ENCODE results near the gene IL2RA. TPM values are rescaled to one million over a fixed set of nuclear protein-coding genes. Genes with fewer than 3 reads are reported as not detected.

The IL2RA gene
- total RNA-seq, 1 experiment from 2014 or later = 0.59 TPM

DNA sequence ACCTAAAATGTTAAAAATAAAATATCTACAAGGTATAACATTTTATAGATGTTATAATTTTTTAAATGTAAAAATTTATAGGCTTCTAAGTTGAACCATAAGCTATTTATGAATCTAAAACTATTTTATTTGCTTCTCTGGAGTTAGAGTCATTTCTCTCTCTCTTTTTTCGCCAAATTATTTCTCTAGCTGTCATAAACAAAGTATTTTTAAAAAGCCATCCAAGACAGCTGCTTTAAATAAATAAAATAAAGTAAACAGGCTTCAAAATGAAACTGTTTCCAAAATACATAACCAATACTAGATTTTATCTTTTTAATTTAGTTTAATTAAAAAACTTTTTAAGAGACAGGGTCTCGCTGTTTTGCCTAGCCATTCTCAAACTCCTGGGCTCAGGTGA lies 72.4 kb downstream of the IL2RA start:
- ATAC-seq = no peak
- ChIA-PET CTCF (no interaction called here), POLR2A (no interaction called here), RAD21 (ENCODE audit: low non-redundant PET in 1 of 2, low total read pairs in 2 of 2, uncharacterized antibody in 2 of 2, unreplicated experiment in 2 of 2) (no interaction called here)
- no peak overlapping the region for H2AFZ ChIP-seq (ENCODE audit: low read depth, low read length, poor library complexity, severe bottlenecking)
- TF ChIP-seq TCF7L2 (IDR thresholded peaks at IDR 0.05; ENCODE audit: borderline replicate concordance, extremely low read depth, insufficient read depth, insufficient read length) = no peak
- TF ChIP-seq, protein P1, sequence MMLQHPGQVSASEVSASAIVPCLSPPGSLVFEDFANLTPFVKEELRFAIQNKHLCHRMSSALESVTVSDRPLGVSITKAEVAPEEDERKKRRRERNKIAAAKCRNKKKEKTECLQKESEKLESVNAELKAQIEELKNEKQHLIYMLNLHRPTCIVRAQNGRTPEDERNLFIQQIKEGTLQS (IDR thresholded peaks at IDR 0.05) = no peak
- no peak for TF ChIP-seq SIN3A (IDR thresholded peaks at IDR 0.05; ENCODE audit: low read depth)
- no peak for TF ChIP-seq CBX3 (IDR thresholded peaks at IDR 0.05; ENCODE audit: low read depth)
- TF ChIP-seq JUND (IDR thresholded peaks at IDR 0.05) = no peak
- TF ChIP-seq ZFX (IDR thresholded peaks at IDR 0.05) = no peak
- no peak for TF ChIP-seq RAD21 (IDR thresholded peaks at IDR 0.05; ENCODE audit: low read depth)
- TF ChIP-seq FOSL1 (IDR thresholded peaks at IDR 0.05; ENCODE audit: low read depth) = no peak
- TF ChIP-seq YY1 (IDR thresholded peaks at IDR 0.05; ENCODE audit: extremely low read depth, insufficient replicate concordance, low read depth, low read length) = no peak
- no peak for TF ChIP-seq ZNF274 (IDR thresholded peaks at IDR 0.05; ENCODE audit: low read depth, low read length)
- no peaks in the 10 kb centered on the region for H3K9me2 ChIP-seq (ENCODE audit: insufficient read depth)
- no peaks in the 10 kb centered on the region for H3K36me3 ChIP-seq (ENCODE audit: control insufficient read depth in 1 of 2, insufficient read depth in 2 of 2, low read length in 2 of 2)
- H3K27ac ChIP-seq (ENCODE audit: low read depth, low read length) = no peak overlapping the region
- H3K9me3 ChIP-seq (ENCODE audit: control insufficient read depth in 1 of 2, insufficient read depth in 1 of 2, low read depth in 1 of 2, low read length in 2 of 2) = peaks cover 4 to 5% of the 10 kb centered on the region in 2 experiments; a peak in 2 of 4 replicates
- DNase-seq (ENCODE audit: low read depth, low spot score) = no peak
- intact Hi-C loops (cut with micrococcal nuclease) = no loop called here
- H3K4me3 ChIP-seq (replicated peaks in 1 of 2; ENCODE audit: low read depth in 1 of 2, low read length in 2 of 2) = no peak overlapping the region
- no peaks in the 10 kb centered on the region for H3K4me1 ChIP-seq (ENCODE audit: control insufficient read depth in 1 of 2, insufficient read depth in 2 of 2, low read length in 2 of 2)
- H3K9ac ChIP-seq (ENCODE audit: low read length) = no peak overlapping the region
- H4K20me1 ChIP-seq (ENCODE audit: insufficient read depth) = no peaks in the 10 kb centered on the region
- H3K4me2 ChIP-seq (ENCODE audit: low read length) = no peak overlapping the region
- no peaks in the 10 kb centered on the region for H3K27me3 ChIP-seq (ENCODE audit: insufficient read depth, low read length)
- no TSS peak for BruUV-seq (replicated peaks)
- no peaks in the 10 kb centered on the region for H3K79me2 ChIP-seq (ENCODE audit: insufficient read depth, low read length)

DNA sequence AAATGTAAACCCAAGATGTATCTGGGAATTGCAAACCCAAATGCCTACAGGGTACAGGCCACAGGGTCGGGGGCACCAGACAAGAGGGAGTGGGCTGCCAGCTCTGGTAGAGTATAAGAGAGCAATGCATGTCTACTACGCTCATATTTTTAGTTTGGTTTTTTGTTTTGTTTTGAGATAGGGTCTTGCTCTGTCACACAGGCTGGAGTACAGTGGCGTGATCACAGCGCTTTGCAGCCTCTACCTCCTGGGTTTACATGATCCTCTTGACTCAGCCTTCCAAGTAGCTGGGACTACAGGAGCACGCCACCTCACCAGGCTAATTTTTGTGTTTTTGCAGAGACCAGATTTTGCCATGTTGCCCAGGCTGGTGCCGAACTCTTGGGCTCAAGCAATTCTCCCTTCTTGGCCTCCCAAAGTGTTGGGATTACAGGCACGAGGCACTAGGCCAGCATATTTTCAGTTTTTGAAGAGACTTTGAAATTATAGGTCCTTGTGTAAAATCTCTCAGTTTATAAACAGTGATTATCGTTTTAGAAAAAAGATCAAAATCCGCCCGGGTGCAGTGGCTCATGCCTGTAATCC lies 73.7 kb downstream of the IL2RA start:
- POLR2A ChIA-PET = no interaction called here
- CTCF ChIA-PET = no interaction called here
- intact Hi-C loops (cut with micrococcal nuclease) = no loop called here
- Histone ChIP-seq H3K79me2 (ENCODE audit: insufficient read depth, low read length) (no peaks in the 10 kb centered on the region), H3K9ac (ENCODE audit: low read length) (no peak overlapping the region), H3K4me1 (ENCODE audit: control insufficient read depth in 1 of 2, insufficient read depth in 2 of 2, low read length in 2 of 2) (no peaks in the 10 kb centered on the region), H4K20me1 (ENCODE audit: insufficient read depth) (no peaks in the 10 kb centered on the region), H3K4me3 (replicated peaks in 1 of 2; ENCODE audit: low read depth in 1 of 2, low read length in 2 of 2) (no peak overlapping the region), H3K9me2 (ENCODE audit: insufficient read depth) (no peaks in the 10 kb centered on the region), H3K4me2 (ENCODE audit: low read length) (no peak overlapping the region), H3K36me3 (ENCODE audit: control insufficient read depth in 1 of 2, insufficient read depth in 2 of 2, low read length in 2 of 2) (no peaks in the 10 kb centered on the region), H3K27ac (ENCODE audit: low read depth, low read length) (no peak overlapping the region), H3K9me3 (ENCODE audit: control insufficient read depth in 1 of 2, insufficient read depth in 1 of 2, low read depth in 1 of 2, low read length in 2 of 2) (peaks cover 4 to 5% of the 10 kb centered on the region in 2 experiments; a peak in 2 of 4 replicates), H2AFZ (ENCODE audit: low read depth, low read length, poor library complexity, severe bottlenecking) (no peak overlapping the region), H3K27me3 (ENCODE audit: insufficient read depth, low read length) (no peaks in the 10 kb centered on the region)
- TF ChIP-seq, protein P2, sequence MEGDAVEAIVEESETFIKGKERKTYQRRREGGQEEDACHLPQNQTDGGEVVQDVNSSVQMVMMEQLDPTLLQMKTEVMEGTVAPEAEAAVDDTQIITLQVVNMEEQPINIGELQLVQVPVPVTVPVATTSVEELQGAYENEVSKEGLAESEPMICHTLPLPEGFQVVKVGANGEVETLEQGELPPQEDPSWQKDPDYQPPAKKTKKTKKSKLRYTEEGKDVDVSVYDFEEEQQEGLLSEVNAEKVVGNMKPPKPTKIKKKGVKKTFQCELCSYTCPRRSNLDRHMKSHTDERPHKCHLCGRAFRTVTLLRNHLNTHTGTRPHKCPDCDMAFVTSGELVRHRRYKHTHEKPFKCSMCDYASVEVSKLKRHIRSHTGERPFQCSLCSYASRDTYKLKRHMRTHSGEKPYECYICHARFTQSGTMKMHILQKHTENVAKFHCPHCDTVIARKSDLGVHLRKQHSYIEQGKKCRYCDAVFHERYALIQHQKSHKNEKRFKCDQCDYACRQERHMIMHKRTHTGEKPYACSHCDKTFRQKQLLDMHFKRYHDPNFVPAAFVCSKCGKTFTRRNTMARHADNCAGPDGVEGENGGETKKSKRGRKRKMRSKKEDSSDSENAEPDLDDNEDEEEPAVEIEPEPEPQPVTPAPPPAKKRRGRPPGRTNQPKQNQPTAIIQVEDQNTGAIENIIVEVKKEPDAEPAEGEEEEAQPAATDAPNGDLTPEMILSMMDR (IDR thresholded peaks at IDR 0.05 in 2 of 3, conservative IDR thresholded peaks at IDR 0.05 in 1 of 3; ENCODE audit: borderline replicate concordance in 1 of 3, insufficient read depth in 1 of 3, low read depth in 2 of 3, low read length in 2 of 3) = no peak
- no peak for TF ChIP-seq YY1 (IDR thresholded peaks at IDR 0.05; ENCODE audit: extremely low read depth, insufficient replicate concordance, low read depth, low read length)
- no peak for TF ChIP-seq EGR1 (IDR thresholded peaks at IDR 0.05; ENCODE audit: low read depth)
- no peak for TF ChIP-seq CBX3 (IDR thresholded peaks at IDR 0.05; ENCODE audit: low read depth)
- ATAC-seq (no peak), DNase-seq (ENCODE audit: low read depth, low spot score) (no peak)
- no TSS peak for BruUV-seq (replicated peaks)
- RAD21 ChIA-PET (ENCODE audit: low non-redundant PET in 1 of 2, low total read pairs in 2 of 2, uncharacterized antibody in 2 of 2, unreplicated experiment in 2 of 2) = no interaction called here

Data from HCT116 (cell line).